Measurements from ENCODE around the gene ZNF428. TPM values are rescaled to one million over a fixed set of nuclear protein-coding genes. Genes with fewer than 3 reads are reported as not detected.

Gene ZNF428
- total RNA-seq, 1 donor from 2014 or later: 39.1 TPM

Other genes with a start within 250 kb of the ZNF428 start
- gene TEX101, start 204.7 kb downstream of the ZNF428 start, total RNA-seq: not detected
- gene LYPD3, start 154.0 kb downstream of the ZNF428 start, total RNA-seq: 1.6 TPM
- gene PHLDB3, start 114.9 kb downstream of the ZNF428 start, total RNA-seq: 12.7 TPM
- 33.3 TPM for gene ETHE1, start 92.4 kb downstream of the ZNF428 start, total RNA-seq
- 5.3 TPM for gene ZNF575, start 86.4 kb downstream of the ZNF428 start, total RNA-seq
- 24.8 TPM for gene XRCC1, start 44.1 kb downstream of the ZNF428 start, total RNA-seq
- gene PINLYP, start 43.8 kb downstream of the ZNF428 start, total RNA-seq: 8.0 TPM
- 22.2 TPM for gene IRGQ, start 23.5 kb downstream of the ZNF428 start, total RNA-seq
- 14.3 TPM for gene ZNF576, start 23.0 kb downstream of the ZNF428 start, total RNA-seq
- gene SRRM5, start 7.5 kb downstream of the ZNF428 start, total RNA-seq: 0.58 TPM
- 175 TPM for gene CADM4, start 20.2 kb upstream of the ZNF428 start, total RNA-seq
- gene PLAUR, start 50.5 kb upstream of the ZNF428 start, total RNA-seq: 36.9 TPM
- not detected for gene IRGC, start 96.4 kb upstream of the ZNF428 start, total RNA-seq
- gene SMG9, start 135.3 kb upstream of the ZNF428 start, total RNA-seq: 41.1 TPM
- gene KCNN4, start 161.3 kb upstream of the ZNF428 start, total RNA-seq: 3.0 TPM
- 1.4 TPM for gene LYPD5, start 182.8 kb upstream of the ZNF428 start, total RNA-seq
- gene ZNF283, start 207.7 kb upstream of the ZNF428 start, total RNA-seq: 17.4 TPM

Measured in sciatic nerve (tissue), 1 donor.